DOHH2 (cell line): Measurements from ENCODE around the gene AP3S1.

Experiments
- H3F3A ChIP-seq: fragments of 200-600 bp; sonication (generic), shearing (Covaris generic); 2 replicates; pipeline ENCODE4 v1.6.0; 2016; ENCODE audit warnings: antibody characterized with exemption, mild to moderate bottlenecking; ENCODE audit not compliant: control insufficient read depth, insufficient read depth
- H3K27ac ChIP-seq: fragments of 200-600 bp; sonication (generic); 2 replicates; pipeline ENCODE4 v1.5.1; 2014; ENCODE audit warnings: low read depth, mild to moderate bottlenecking, low read length, moderate library complexity
- H3K27me3 ChIP-seq: fragments of 200-600 bp; sonication (generic); 2 replicates; pipeline ENCODE4 v1.6.1; 2014; ENCODE audit warnings: mild to moderate bottlenecking, low read length, mixed read lengths; ENCODE audit not compliant: control insufficient read depth
- H3K36me3 ChIP-seq: fragments of 200-600 bp; sonication (generic); 2 replicates; pipeline ENCODE4 v1.6.1; 2014; ENCODE audit warnings: mild to moderate bottlenecking, low read length, moderate library complexity, mixed read lengths; ENCODE audit not compliant: control insufficient read depth
- H3K4me1 ChIP-seq: fragments of 200-600 bp; sonication (generic); 2 replicates; pipeline ENCODE4 v1.6.1; 2014; ENCODE audit warnings: mild to moderate bottlenecking, low read length, mixed read lengths; ENCODE audit not compliant: control insufficient read depth
- H3K4me2 ChIP-seq: fragments of 200-600 bp; sonication (generic); 2 replicates; pipeline ENCODE4 v1.6.0; 2014; ENCODE audit warnings: mild to moderate bottlenecking, low read length, moderate library complexity
- H3K4me3 ChIP-seq: fragments of 200-600 bp; sonication (generic); 2 replicates; pipeline ENCODE4 v1.5.1; 2014; ENCODE audit warnings: mild to moderate bottlenecking, low read length, mixed read lengths
- H3K79me2 ChIP-seq: fragments of 200-600 bp; sonication (generic); 2 replicates; pipeline ENCODE4 v1.6.1; 2014; ENCODE audit warnings: mild to moderate bottlenecking, low read length, mixed read lengths; ENCODE audit not compliant: control insufficient read depth
- H3K9me2 ChIP-seq: fragments of 200-600 bp; sonication (generic); replicated peaks from 2 replicates; pipeline ENCODE4 v1.6.1; 2014; ENCODE audit warnings: mild to moderate bottlenecking, low read length, mixed read lengths; ENCODE audit not compliant: control insufficient read depth
- H3K9me3 ChIP-seq: fragments of 200-600 bp; sonication (generic); 2 replicates; pipeline ENCODE4 v1.6.1; 2014; ENCODE audit warnings: antibody characterized with exemption, low read length, mixed read lengths; ENCODE audit not compliant: control insufficient read depth, insufficient read depth
- H4K20me1 ChIP-seq: fragments of 200-600 bp; sonication (generic); 2 replicates; pipeline ENCODE4 v1.6.0; 2014; ENCODE audit warnings: low read depth, mild to moderate bottlenecking, antibody characterized with exemption, low read length, moderate library complexity; ENCODE audit not compliant: control insufficient read depth, insufficient read depth
- EZH2phosphoT487 ChIP-seq: fragments of 200-600 bp; sonication (generic); IDR thresholded peaks from 2 replicates; pipeline ENCODE4 v1.6.1; 2017; ENCODE audit warnings: borderline replicate concordance, mild to moderate bottlenecking, antibody characterized with exemption, low read length, moderate library complexity, mixed read lengths
- TF ChIP-seq, protein P1 (sequence below): fragments of 200-600 bp; sonication (generic); IDR thresholded peaks from one replicate; pipeline ENCODE4 v1.5.1; 2014; ENCODE audit warnings: antibody characterized with exemption, mild to moderate bottlenecking, low read depth, low read length; ENCODE audit not compliant: poor library complexity, severe bottlenecking

The AP3S1 gene

DNA sequence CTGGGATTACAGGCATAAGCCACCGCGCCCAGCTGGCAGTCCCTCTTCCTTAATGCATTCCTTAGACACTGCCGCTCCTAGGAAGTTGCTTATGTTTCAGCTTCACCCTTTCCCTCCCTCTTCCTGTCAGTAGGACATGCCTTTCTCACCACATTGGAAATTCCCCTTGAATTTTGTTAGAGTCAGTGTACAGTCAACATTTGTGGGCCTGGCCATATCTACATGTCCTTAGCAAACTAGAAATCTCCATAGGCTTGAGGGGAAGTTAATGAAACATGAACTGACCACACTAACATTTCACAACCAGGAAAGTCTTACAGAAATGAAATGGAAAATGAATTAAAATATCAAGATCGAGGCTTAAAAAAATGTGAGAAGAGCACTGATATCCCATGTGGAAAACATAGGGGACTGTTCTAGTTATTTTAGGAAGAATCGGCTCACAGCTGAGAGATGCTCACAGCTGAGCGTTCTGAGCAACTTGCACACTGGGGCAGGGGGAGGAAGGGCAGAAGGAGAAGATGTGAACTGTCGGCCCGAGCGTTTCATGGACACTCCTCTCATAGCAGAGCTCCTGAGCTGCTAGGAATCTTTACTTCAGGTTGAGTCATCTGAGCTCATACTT lies 99.4 kb downstream of the AP3S1 start:
- Histone ChIP-seq H3K4me1 (peaks cover 3% of the 10 kb centered on the region), H3K4me2 (no peak overlapping the region), H3K27ac (no peak overlapping the region), H3K27me3 (no peaks in the 10 kb centered on the region), H3K79me2 (no peaks in the 10 kb centered on the region), H3K36me3 (no peaks in the 10 kb centered on the region), H3K9me3 (no peaks in the 10 kb centered on the region; the same call in 1 of the 2 replicates), H3K9me2 (no peaks in the 10 kb centered on the region), H3K4me3 (no peak overlapping the region), H3F3A (no peaks in the 10 kb centered on the region), H4K20me1 (no peaks in the 10 kb centered on the region)
- TF ChIP-seq EZH2phosphoT487, result no peak
- TF ChIP-seq, protein P1, sequence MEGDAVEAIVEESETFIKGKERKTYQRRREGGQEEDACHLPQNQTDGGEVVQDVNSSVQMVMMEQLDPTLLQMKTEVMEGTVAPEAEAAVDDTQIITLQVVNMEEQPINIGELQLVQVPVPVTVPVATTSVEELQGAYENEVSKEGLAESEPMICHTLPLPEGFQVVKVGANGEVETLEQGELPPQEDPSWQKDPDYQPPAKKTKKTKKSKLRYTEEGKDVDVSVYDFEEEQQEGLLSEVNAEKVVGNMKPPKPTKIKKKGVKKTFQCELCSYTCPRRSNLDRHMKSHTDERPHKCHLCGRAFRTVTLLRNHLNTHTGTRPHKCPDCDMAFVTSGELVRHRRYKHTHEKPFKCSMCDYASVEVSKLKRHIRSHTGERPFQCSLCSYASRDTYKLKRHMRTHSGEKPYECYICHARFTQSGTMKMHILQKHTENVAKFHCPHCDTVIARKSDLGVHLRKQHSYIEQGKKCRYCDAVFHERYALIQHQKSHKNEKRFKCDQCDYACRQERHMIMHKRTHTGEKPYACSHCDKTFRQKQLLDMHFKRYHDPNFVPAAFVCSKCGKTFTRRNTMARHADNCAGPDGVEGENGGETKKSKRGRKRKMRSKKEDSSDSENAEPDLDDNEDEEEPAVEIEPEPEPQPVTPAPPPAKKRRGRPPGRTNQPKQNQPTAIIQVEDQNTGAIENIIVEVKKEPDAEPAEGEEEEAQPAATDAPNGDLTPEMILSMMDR, result no peak

DNA sequence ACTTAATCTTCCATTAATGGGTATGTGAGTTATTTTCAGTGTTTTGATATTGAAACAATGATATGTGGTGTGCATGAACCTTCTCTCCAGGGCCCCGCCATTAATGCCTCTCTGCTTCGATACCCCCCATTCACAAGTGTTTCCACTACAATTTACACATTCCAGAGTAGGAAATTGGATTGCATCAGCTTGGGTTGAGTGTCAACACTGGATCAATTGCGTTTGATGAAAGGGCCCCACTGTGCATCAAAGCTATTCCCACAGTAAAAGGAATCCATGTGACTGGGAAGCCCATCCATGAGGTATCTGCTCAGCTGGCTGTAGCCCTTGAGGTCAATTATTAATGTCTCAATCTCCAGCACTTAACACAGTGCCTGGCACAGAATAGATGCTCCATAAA lies 102.8 kb downstream of the AP3S1 start:
- no peaks in the 10 kb centered on the region for H3K27me3 ChIP-seq
- no peaks in the 10 kb centered on the region for H3F3A ChIP-seq
- no peaks in the 10 kb centered on the region; the same call in 1 of the 2 replicates for H3K9me3 ChIP-seq
- no peak overlapping the region for H3K4me2 ChIP-seq
- H3K36me3 ChIP-seq, result no peaks in the 10 kb centered on the region
- H4K20me1 ChIP-seq, result no peaks in the 10 kb centered on the region
- H3K27ac ChIP-seq, result no peak overlapping the region
- no peaks in the 10 kb centered on the region for H3K79me2 ChIP-seq
- no peaks in the 10 kb centered on the region for H3K9me2 ChIP-seq
- no peaks in the 10 kb centered on the region for H3K4me1 ChIP-seq
- TF ChIP-seq EZH2phosphoT487, result no peak
- H3K4me3 ChIP-seq, result no peak overlapping the region

DNA sequence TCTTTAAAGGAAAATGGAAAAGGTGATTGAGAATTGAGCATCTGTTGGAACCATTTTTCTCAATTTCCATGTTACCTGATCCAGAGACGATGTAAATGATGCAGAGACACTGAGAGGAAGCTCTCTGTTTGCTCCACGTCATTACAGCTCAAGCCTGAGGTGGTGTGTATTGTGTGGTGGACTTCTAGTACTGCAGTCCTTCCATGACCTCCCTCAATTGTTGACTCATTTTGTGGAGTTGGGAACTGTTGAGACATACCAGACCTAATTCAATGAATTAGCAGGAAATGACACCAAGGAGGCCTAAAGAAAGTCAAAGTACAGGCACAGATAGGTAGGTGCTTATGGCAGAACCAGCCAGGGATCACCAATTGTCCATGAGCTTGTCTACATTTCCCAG lies 104.9 kb downstream of the AP3S1 start:
- Histone ChIP-seq H3K4me3 (no peak overlapping the region), H3K27ac (no peak overlapping the region), H4K20me1 (no peaks in the 10 kb centered on the region), H3K79me2 (no peaks in the 10 kb centered on the region), H3K36me3 (no peaks in the 10 kb centered on the region), H3F3A (no peaks in the 10 kb centered on the region), H3K4me2 (no peak overlapping the region), H3K9me3 (no peaks in the 10 kb centered on the region; the same call in 1 of the 2 replicates), H3K27me3 (no peaks in the 10 kb centered on the region), H3K9me2 (no peaks in the 10 kb centered on the region), H3K4me1 (peaks cover 9% of the 10 kb centered on the region)
- TF ChIP-seq, protein P1, result no peak
- no peak for TF ChIP-seq EZH2phosphoT487

DNA sequence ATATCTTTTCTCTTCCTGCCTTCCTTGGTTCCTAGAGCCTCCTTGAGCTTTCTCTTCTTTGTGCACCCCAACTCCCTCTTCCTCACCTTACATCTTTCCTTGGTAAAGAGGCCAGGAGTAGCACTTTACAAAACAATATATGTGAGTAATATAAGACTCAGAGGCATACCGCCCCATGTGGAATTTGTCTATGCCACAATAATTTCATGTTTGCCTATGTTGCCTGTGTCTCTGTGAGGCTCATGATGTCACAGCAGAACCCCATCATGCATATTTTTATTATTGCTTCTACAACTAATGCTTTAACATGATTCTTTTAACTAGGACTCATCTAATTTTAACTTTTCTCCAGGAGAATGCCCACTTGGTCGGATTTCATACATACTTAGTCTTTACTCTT lies 105.5 kb downstream of the AP3S1 start:
- Histone ChIP-seq H3K27me3 (no peaks in the 10 kb centered on the region), H3K79me2 (no peaks in the 10 kb centered on the region)

More for the DNA sequence above, 105.5 kb downstream of the AP3S1 start:
- Histone ChIP-seq H4K20me1 (no peaks in the 10 kb centered on the region), H3F3A (no peaks in the 10 kb centered on the region), H3K4me3 (no peak overlapping the region), H3K36me3 (no peaks in the 10 kb centered on the region), H3K4me2 (no peak overlapping the region), H3K9me3 (no peaks in the 10 kb centered on the region; the same call in 1 of the 2 replicates), H3K27ac (no peak overlapping the region), H3K4me1 (peaks cover 9% of the 10 kb centered on the region), H3K9me2 (no peaks in the 10 kb centered on the region)
- no peak for TF ChIP-seq EZH2phosphoT487
- TF ChIP-seq, protein P1, result no peak
